ENCODE measurements around the gene GALNT14. TPM values are rescaled to one million over a fixed set of nuclear protein-coding genes. Genes with fewer than 3 reads are reported as not detected.

The GALNT14 gene
- polyA plus RNA-seq, 1 experiment, result 3.5 TPM

GRCh38 chr2:31053929-31054782, 84.1 kb downstream of the GALNT14 start:
- CTCF ChIA-PET, result no interaction called here
- Histone ChIP-seq H3K36me3 (ENCODE audit: control insufficient read depth, insufficient read depth, low read length) (no peaks in the 10 kb centered on the region), H3K27me3 (ENCODE audit: control insufficient read depth, insufficient read depth, low read length) (no peaks in the 10 kb centered on the region), H3K4me3 (ENCODE audit: low read depth, low read length) (no peak overlapping the region)
- no peak for TF ChIP-seq CTCF (IDR thresholded peaks at IDR 0.05; ENCODE audit: insufficient read depth, low read depth, low read length)
- DNase-seq (ENCODE audit: low read depth), result no peak
- POLR2A ChIA-PET, result no interaction called here

GRCh38 chr2:31052284-31052683, 86.0 kb downstream of the GALNT14 start:
- no peak for TF ChIP-seq CTCF (IDR thresholded peaks at IDR 0.05; ENCODE audit: insufficient read depth, low read depth, low read length)
- Histone ChIP-seq H3K27me3 (ENCODE audit: control insufficient read depth, insufficient read depth, low read length) (no peaks in the 10 kb centered on the region), H3K36me3 (ENCODE audit: control insufficient read depth, insufficient read depth, low read length) (no peaks in the 10 kb centered on the region), H3K4me3 (ENCODE audit: low read depth, low read length) (no peak overlapping the region)
- POLR2A ChIA-PET, result no interaction called here
- CTCF ChIA-PET, result no interaction called here
- no peak for DNase-seq (ENCODE audit: low read depth)

GRCh38 chr2:31051258-31052140, 86.7 kb downstream of the GALNT14 start:
- CTCF ChIA-PET, result no interaction called here

GRCh38 chr2:31049916-31050588, 88.2 kb downstream of the GALNT14 start:
- TF ChIP-seq CTCF (IDR thresholded peaks at IDR 0.05; ENCODE audit: insufficient read depth, low read depth, low read length), result no peak
- Histone ChIP-seq H3K36me3 (ENCODE audit: control insufficient read depth, insufficient read depth, low read length) (no peaks in the 10 kb centered on the region), H3K27me3 (ENCODE audit: control insufficient read depth, insufficient read depth, low read length) (no peaks in the 10 kb centered on the region), H3K4me3 (ENCODE audit: low read depth, low read length) (no peak overlapping the region)
- no peak for DNase-seq (ENCODE audit: low read depth)
- ChIA-PET POLR2A (no interaction called here), CTCF (interaction anchor here (1.2 kb wide), 2 partner anchors 15 to 25 kb away, joined by 3 read pairs; no protein-coding TSS in a partner anchor)

More at GRCh38 chr2:31051258-31052140, 86.7 kb downstream of the GALNT14 start:
- H3K27me3 ChIP-seq (ENCODE audit: control insufficient read depth, insufficient read depth, low read length), result no peaks in the 10 kb centered on the region
- no peak for TF ChIP-seq CTCF (IDR thresholded peaks at IDR 0.05; ENCODE audit: insufficient read depth, low read depth, low read length)
- H3K36me3 ChIP-seq (ENCODE audit: control insufficient read depth, insufficient read depth, low read length), result no peaks in the 10 kb centered on the region
- H3K4me3 ChIP-seq (ENCODE audit: low read depth, low read length), result no peak overlapping the region
- no peak for DNase-seq (ENCODE audit: low read depth)
- POLR2A ChIA-PET, result no interaction called here
